GM12872 (cell line): ENCODE data around the gene PRICKLE2.

Source experiments
- CTCF ChIP-seq: IDR thresholded peaks from 3 replicates; pipeline ENCODE4 v1.5.1; 2011; ENCODE audit warnings: low read depth, mild to moderate bottlenecking, low read length, moderate library complexity; ENCODE audit not compliant: insufficient read depth

Gene PRICKLE2

DNA sequence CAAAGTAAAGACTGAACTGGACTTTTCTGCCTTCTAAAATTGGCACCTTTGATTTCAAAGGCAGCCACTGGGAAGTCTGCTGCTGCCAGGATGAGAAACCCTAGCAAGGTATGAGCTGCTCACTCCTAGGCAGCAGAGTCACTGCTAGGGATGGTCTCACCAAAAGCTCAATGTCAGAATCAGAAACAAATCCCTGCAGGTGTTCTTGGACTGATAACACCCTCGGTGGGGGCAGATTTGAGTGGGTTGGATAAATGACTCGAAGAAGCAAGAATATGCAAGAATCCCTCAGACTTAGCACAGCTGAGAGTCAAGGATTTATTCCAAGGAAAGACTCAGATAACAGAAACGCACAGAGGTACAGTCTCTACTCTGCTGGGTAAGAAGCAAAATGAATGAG is 90.4 kb downstream of the PRICKLE2 start:
- no peak for TF ChIP-seq CTCF

DNA sequence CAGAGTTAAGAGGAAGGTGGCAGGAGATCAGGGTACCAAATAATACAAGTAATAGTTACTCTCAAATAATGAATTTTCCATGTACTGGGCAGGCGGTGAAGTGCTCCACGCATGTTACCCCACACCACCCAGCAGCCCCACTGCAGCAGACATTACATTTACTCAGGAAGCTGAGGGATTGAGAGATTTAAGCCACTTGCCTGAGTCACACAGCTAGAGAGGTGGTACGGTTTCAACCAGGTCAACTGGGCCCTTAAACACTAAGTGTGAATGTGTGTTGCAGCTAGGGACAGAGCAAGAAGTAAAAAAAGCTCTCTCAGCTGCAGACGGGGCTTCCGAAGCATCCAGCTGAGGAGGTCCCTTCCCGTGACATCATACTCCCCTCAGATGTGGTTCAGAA is 91.3 kb downstream of the PRICKLE2 start:
- no peak for TF ChIP-seq CTCF

- no peak for TF ChIP-seq CTCF
Measured at GRCh38 chr3:64133272-64133671, 92.0 kb downstream of the PRICKLE2 start.

DNA sequence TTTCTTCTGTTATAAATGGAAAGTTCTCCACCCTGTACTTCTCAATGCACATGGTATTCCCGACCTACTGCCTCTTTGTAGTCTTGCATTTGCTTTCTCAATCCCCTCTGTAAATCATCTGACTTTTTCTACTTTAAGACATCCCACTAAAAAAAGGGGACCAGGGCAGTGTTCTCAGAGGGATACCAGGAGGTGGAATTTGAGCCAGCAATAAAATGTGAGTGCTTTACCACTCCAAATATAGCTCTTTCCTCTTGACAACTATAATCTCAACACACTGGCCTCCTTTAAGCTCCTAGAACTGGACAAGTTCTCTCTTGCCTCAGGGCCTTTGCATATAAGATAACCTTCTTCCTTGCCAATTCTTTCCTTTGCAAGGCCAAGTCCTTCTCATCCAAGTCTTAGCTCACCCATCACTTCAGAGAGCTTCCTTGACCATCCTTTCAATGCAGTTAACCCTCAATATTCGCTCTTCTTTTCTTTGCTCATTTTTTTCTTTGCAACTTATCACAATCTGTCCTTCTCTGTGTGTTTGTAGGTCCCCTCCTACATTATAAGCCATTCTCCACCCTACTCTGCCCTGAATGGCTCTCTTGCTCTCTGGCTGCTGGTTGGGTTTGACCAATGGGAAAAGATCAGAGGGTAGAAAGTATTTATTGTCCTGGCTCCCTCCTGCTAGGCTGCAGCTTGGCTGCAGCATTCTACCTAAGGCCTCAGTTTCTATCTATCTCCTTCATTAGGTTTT is 93.4 kb downstream of the PRICKLE2 start:
- no peak for TF ChIP-seq CTCF

DNA sequence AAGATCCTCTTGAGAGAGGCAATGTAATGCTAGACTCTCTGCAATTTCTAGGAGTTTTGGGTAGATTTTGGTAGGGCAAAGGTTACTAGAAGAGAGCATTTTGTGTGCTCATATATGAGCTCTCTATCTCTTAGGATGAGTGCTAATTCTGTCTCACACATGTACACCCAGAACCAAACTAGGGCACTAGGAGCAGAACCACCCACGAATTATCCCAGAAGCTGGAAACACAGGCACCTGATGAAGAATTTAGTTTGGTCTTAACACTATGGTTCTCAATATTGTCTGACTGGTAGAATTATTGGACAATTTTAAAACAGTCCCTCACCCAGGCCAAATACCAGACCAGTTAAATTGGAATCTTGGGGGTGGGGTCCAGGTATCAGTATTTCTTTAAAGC is 94.8 kb downstream of the PRICKLE2 start:
- no peak for TF ChIP-seq CTCF

- no peak for TF ChIP-seq CTCF
Measured at GRCh38 chr3:64129581-64129980, 95.7 kb downstream of the PRICKLE2 start.

- no peak for TF ChIP-seq CTCF
Measured at GRCh38 chr3:64129106-64129505, 96.2 kb downstream of the PRICKLE2 start.
